ENCODE measurements around the gene XDH. TPM values are rescaled to one million over a fixed set of nuclear protein-coding genes. Genes with fewer than 3 reads are reported as not detected.

The XDH gene
- total RNA-seq, 1 experiment from 2014 or later: 0.68 TPM

- in situ Hi-C loops (cut with HindIII; ENCODE audit: low pct_unique_long_range_greater_than_20kb, low sequenced_read_pairs): no loop called here
- DNase-seq (ENCODE audit: low read depth): no peak
Measured at GRCh38 chr2:31341351-31341750, 73.2 kb downstream of the XDH start.

- in situ Hi-C loops (cut with HindIII; ENCODE audit: low pct_unique_long_range_greater_than_20kb, low sequenced_read_pairs): no loop called here
Measured at GRCh38 chr2:31339696-31340095, 74.8 kb downstream of the XDH start.

GRCh38 chr2:31337860-31338259 is 76.7 kb downstream of the XDH start:
- in situ Hi-C loops (cut with HindIII; ENCODE audit: low pct_unique_long_range_greater_than_20kb, low sequenced_read_pairs): no loop called here
- DNase-seq (ENCODE audit: low read depth): no peak

More at GRCh38 chr2:31339696-31340095, 74.8 kb downstream of the XDH start:
- no peak for DNase-seq (ENCODE audit: low read depth)

GRCh38 chr2:31337197-31337596 is 77.3 kb downstream of the XDH start:
- DNase-seq (ENCODE audit: low read depth): no peak
- in situ Hi-C loops (cut with HindIII; ENCODE audit: low pct_unique_long_range_greater_than_20kb, low sequenced_read_pairs): no loop called here

- in situ Hi-C loops (cut with HindIII; ENCODE audit: low pct_unique_long_range_greater_than_20kb, low sequenced_read_pairs): no loop called here
- DNase-seq (ENCODE audit: low read depth): peak; percentile 69
Measured at GRCh38 chr2:31335921-31336585, 78.5 kb downstream of the XDH start.

- in situ Hi-C loops (cut with HindIII; ENCODE audit: low pct_unique_long_range_greater_than_20kb, low sequenced_read_pairs): no loop called here
- peak; percentile 73 for DNase-seq (ENCODE audit: low read depth)
Measured at GRCh38 chr2:31334311-31335026, 80.1 kb downstream of the XDH start.

- DNase-seq (ENCODE audit: low read depth): peak; percentile 80
- in situ Hi-C loops (cut with HindIII; ENCODE audit: low pct_unique_long_range_greater_than_20kb, low sequenced_read_pairs): no loop called here
Measured at GRCh38 chr2:31333527-31334183, 80.9 kb downstream of the XDH start.

GRCh38 chr2:31333046-31333445 is 81.5 kb downstream of the XDH start:
- in situ Hi-C loops (cut with HindIII; ENCODE audit: low pct_unique_long_range_greater_than_20kb, low sequenced_read_pairs): no loop called here
- no peak for DNase-seq (ENCODE audit: low read depth)

GRCh38 chr2:31332521-31332920 is 82.0 kb downstream of the XDH start:
- no peak for DNase-seq (ENCODE audit: low read depth)
- in situ Hi-C loops (cut with HindIII; ENCODE audit: low pct_unique_long_range_greater_than_20kb, low sequenced_read_pairs): no loop called here

- in situ Hi-C loops (cut with HindIII; ENCODE audit: low pct_unique_long_range_greater_than_20kb, low sequenced_read_pairs): no loop called here
- no peak for DNase-seq (ENCODE audit: low read depth)
Measured at GRCh38 chr2:31331156-31331555, 83.4 kb downstream of the XDH start.

GRCh38 chr2:31329081-31329625 is 85.4 kb downstream of the XDH start:
- no peak for DNase-seq (ENCODE audit: low read depth)
- in situ Hi-C loops (cut with HindIII; ENCODE audit: low pct_unique_long_range_greater_than_20kb, low sequenced_read_pairs): no loop called here

GRCh38 chr2:31328026-31328425 is 86.5 kb downstream of the XDH start:
- in situ Hi-C loops (cut with HindIII; ENCODE audit: low pct_unique_long_range_greater_than_20kb, low sequenced_read_pairs): no loop called here
- no peak for DNase-seq (ENCODE audit: low read depth)

GRCh38 chr2:31327505-31327904 is 87.0 kb downstream of the XDH start:
- DNase-seq (ENCODE audit: low read depth): no peak
- in situ Hi-C loops (cut with HindIII; ENCODE audit: low pct_unique_long_range_greater_than_20kb, low sequenced_read_pairs): no loop called here

GRCh38 chr2:31324016-31324633 is 90.4 kb downstream of the XDH start:
- in situ Hi-C loops (cut with HindIII; ENCODE audit: low pct_unique_long_range_greater_than_20kb, low sequenced_read_pairs): no loop called here
- DNase-seq (ENCODE audit: low read depth): no peak

GRCh38 chr2:31322371-31322770 is 92.2 kb downstream of the XDH start:
- no peak for DNase-seq (ENCODE audit: low read depth)
- in situ Hi-C loops (cut with HindIII; ENCODE audit: low pct_unique_long_range_greater_than_20kb, low sequenced_read_pairs): no loop called here

GRCh38 chr2:31319406-31320175 is 95.0 kb downstream of the XDH start:
- no peak for DNase-seq (ENCODE audit: low read depth)
- in situ Hi-C loops (cut with HindIII; ENCODE audit: low pct_unique_long_range_greater_than_20kb, low sequenced_read_pairs): no loop called here

- no peak for DNase-seq (ENCODE audit: low read depth)
- in situ Hi-C loops (cut with HindIII; ENCODE audit: low pct_unique_long_range_greater_than_20kb, low sequenced_read_pairs): no loop called here
Measured at GRCh38 chr2:31318361-31319336, 95.9 kb downstream of the XDH start.

All from Caki2 (cell line).